H9 (cell line): Measurements from ENCODE around the gene TRIO. TPM values are rescaled to one million over a fixed set of nuclear protein-coding genes. Genes with fewer than 3 reads are reported as not detected.

ENCODE experiments used
- DNase-seq: peaks from one replicate; pipeline ENCODE4 v3.0.0-alpha.2; 2017
- H2AFZ ChIP-seq: one replicate; pipeline ENCODE4 v1.6.1; 2013; ENCODE audit warnings: mild to moderate bottlenecking, low read length, control low read depth, moderate library complexity
- H2AK5ac ChIP-seq: 2 replicates; pipeline ENCODE4 v1.6.1; 2013; ENCODE audit warnings: low read length, control low read depth, mixed read lengths; ENCODE audit not compliant: insufficient read length
- H2BK120ac ChIP-seq: one replicate; pipeline ENCODE4 v1.6.1; 2013; ENCODE audit warnings: low read depth, mild to moderate bottlenecking, low read length, control low read depth, inconsistent platforms; ENCODE audit not compliant: poor library complexity, severe bottlenecking
- H2BK12ac ChIP-seq: 2 replicates; pipeline ENCODE4 v1.6.1; 2013; ENCODE audit warnings: low read length, control low read depth, mixed read lengths, low read depth; ENCODE audit not compliant: insufficient read length
- H2BK15ac ChIP-seq: 2 replicates; pipeline ENCODE4 v1.6.1; 2013; ENCODE audit warnings: low read depth, low read length, control low read depth
- H2BK20ac ChIP-seq: one replicate; pipeline ENCODE4 v1.6.1; 2013; ENCODE audit warnings: low read depth, mild to moderate bottlenecking, low read length, control low read depth, inconsistent platforms; ENCODE audit not compliant: poor library complexity, severe bottlenecking
- H2BK5ac ChIP-seq: 2 replicates; pipeline ENCODE4 v1.6.1; 2013; ENCODE audit warnings: low read length, control low read depth, mixed read lengths; ENCODE audit not compliant: insufficient read length
- H3K14ac ChIP-seq: 2 replicates; pipeline ENCODE4 v1.6.1; 2013; ENCODE audit warnings: low read length, control low read depth; ENCODE audit not compliant: insufficient read depth
- H3K18ac ChIP-seq: 2 replicates; pipeline ENCODE4 v1.6.1; 2013; ENCODE audit warnings: low read depth, mild to moderate bottlenecking, mixed read lengths, low read length, control low read depth; ENCODE audit not compliant: insufficient read length
- H3K23ac ChIP-seq: 2 replicates; pipeline ENCODE4 v1.6.1; 2013; ENCODE audit warnings: low read length, control low read depth, mixed read lengths, low read depth; ENCODE audit not compliant: insufficient read length
- H3K23me2 ChIP-seq: 2 replicates; pipeline ENCODE4 v1.6.1; 2013; ENCODE audit warnings: low read depth, mild to moderate bottlenecking, mixed read lengths, low read length, control low read depth; ENCODE audit not compliant: insufficient read length, poor library complexity, severe bottlenecking
- H3K27ac ChIP-seq: 2 replicates; pipeline ENCODE4 v1.5.1; 2013; ENCODE audit warnings: low read length, control low read depth, mixed read lengths, low read depth; ENCODE audit not compliant: insufficient read length
- H3K27me3 ChIP-seq: 2 replicates; pipeline ENCODE4 v1.6.1; 2013; ENCODE audit warnings: low read length, control low read depth, inconsistent platforms; ENCODE audit not compliant: insufficient read depth
- H3K4ac ChIP-seq: 2 replicates; pipeline ENCODE4 v1.6.1; 2013; ENCODE audit warnings: low read depth, mild to moderate bottlenecking, control low read depth, inconsistent platforms, low read length, moderate library complexity
- H3K4me1 ChIP-seq: 2 replicates; pipeline ENCODE4 v1.6.1; 2013; ENCODE audit warnings: low read length, control low read depth, inconsistent platforms; ENCODE audit not compliant: insufficient read depth
- H3K4me2 ChIP-seq: 2 replicates; pipeline ENCODE4 v1.6.1; 2013; ENCODE audit warnings: low read length, control low read depth, mixed read lengths; ENCODE audit not compliant: insufficient read length, insufficient read depth
- H3K56ac ChIP-seq: 2 replicates; pipeline ENCODE4 v1.6.1; 2013; ENCODE audit warnings: low read depth, mild to moderate bottlenecking, mixed read lengths, low read length, control low read depth; ENCODE audit not compliant: insufficient read length
- H3K79me1 ChIP-seq: 2 replicates; pipeline ENCODE4 v1.6.1; 2013; ENCODE audit warnings: low read depth, mild to moderate bottlenecking, moderate library complexity, low read length, control low read depth, inconsistent platforms; ENCODE audit not compliant: insufficient read depth, poor library complexity, severe bottlenecking
- H3K79me2 ChIP-seq: 2 replicates; pipeline ENCODE4 v1.6.1; 2013; ENCODE audit warnings: low read length, control low read depth, inconsistent platforms; ENCODE audit not compliant: insufficient read depth
- H3K9ac ChIP-seq: 2 replicates; pipeline ENCODE4 v1.6.1; 2013; ENCODE audit warnings: low read length, control low read depth, mixed read lengths; ENCODE audit not compliant: insufficient read length; ENCODE audit errors: extremely low read depth
- H3K9me3 ChIP-seq: one replicate; pipeline ENCODE4 v1.6.1; 2013; ENCODE audit warnings: low read depth, low read length, inconsistent platforms; ENCODE audit not compliant: control insufficient read depth
- H3T11ph ChIP-seq: one replicate; pipeline ENCODE4 v1.6.1; 2013; ENCODE audit warnings: mild to moderate bottlenecking, low read length, control low read depth, inconsistent platforms
- H4K20me1 ChIP-seq: one replicate; pipeline ENCODE4 v1.6.1; 2013; ENCODE audit not compliant: control insufficient read depth, insufficient read length, insufficient read depth
- H4K5ac ChIP-seq: 2 replicates; pipeline ENCODE4 v1.6.1; 2013; ENCODE audit warnings: low read depth, mild to moderate bottlenecking, mixed read lengths, low read length, control low read depth; ENCODE audit not compliant: insufficient read length
- H4K8ac ChIP-seq: replicated peaks from 2 replicates; pipeline ENCODE4 v1.6.1; 2013; ENCODE audit warnings: low read length, control low read depth, mixed read lengths, low read depth; ENCODE audit not compliant: insufficient read length
- H4K91ac ChIP-seq: 2 replicates; pipeline ENCODE4 v1.6.1; 2013; ENCODE audit warnings: low read depth, mild to moderate bottlenecking, moderate library complexity, mixed read lengths, low read length, control low read depth; ENCODE audit not compliant: insufficient read length
- H3K27ac Mint-ChIP-seq, 3 experiments: 2 replicates in 2 of 3; 3 replicates in 1 of 3; pipeline ENCODE4 v1.8.0; 2020 to 2021; ENCODE audit warnings: mixed read lengths in 3 of 3, mild to moderate bottlenecking in 1 of 3, moderate library complexity in 1 of 3
- H3K27me3 Mint-ChIP-seq: 2 replicates; pipeline ENCODE4 v1.8.0; 2021; ENCODE audit warnings: low read depth, mild to moderate bottlenecking, moderate library complexity, mixed read lengths
- H3K36me3 Mint-ChIP-seq, 3 experiments: 2 replicates in 2 of 3; 3 replicates in 1 of 3; pipeline ENCODE4 v1.8.0; 2020 to 2021; ENCODE audit warnings: low read depth in 3 of 3, mixed read lengths in 3 of 3; ENCODE audit not compliant: insufficient read depth in 1 of 3
- H3K4me1 Mint-ChIP-seq, 2 experiments: 2 replicates each; pipeline ENCODE4 v1.8.0; 2020; ENCODE audit warnings: mixed read lengths in 2 of 2
- H3K4me3 Mint-ChIP-seq, 2 experiments: 2 replicates in 1 of 2; 3 replicates in 1 of 2; pipeline ENCODE4 v1.8.0; 2020 to 2021; ENCODE audit warnings: mild to moderate bottlenecking in 2 of 2, mixed read lengths in 2 of 2, moderate library complexity in 1 of 2
- H3K9me3 Mint-ChIP-seq, 2 experiments: 2 replicates in 1 of 2; 3 replicates in 1 of 2; pipeline ENCODE4 v1.8.0; 2020; ENCODE audit warnings: mild to moderate bottlenecking in 2 of 2, mixed read lengths in 2 of 2, moderate library complexity in 1 of 2
- WGBS: extraction: QIAGEN DNeasy Blood & Tissue Kit; methylation state at CpG from one replicate; pipeline ENCODE4 v1.1.7; 2013; ENCODE audit warnings: missing lambda C conversion rate, low lambda C conversion rate, mixed read lengths; ENCODE audit not compliant: insufficient read length; ENCODE audit errors: extremely low coverage; 5-methylcytosine and 5-hydroxymethylcytosine counted together
- total RNA-seq: library from RNA; stranded (reverse); gene quantifications from 2 replicates; pipeline ENCODE4 v1.2.1, GENCODE V29; 2021
- TF ChIP-seq, protein P1 (sequence below): fragments of 200-600 bp; sonication (generic); conservative IDR thresholded peaks from 3 replicates; pipeline ENCODE4 v1.8.0; 2021; ENCODE audit warnings: antibody characterized with exemption, mild to moderate bottlenecking

TRIO gene
- total RNA-seq, 1 experiment from 2014 or later = 87.8 TPM

GRCh38 chr5:14310901-14311300 lies 167.8 kb downstream of the TRIO start:
- H3K27me3 Mint-ChIP-seq = no peaks in the 10 kb centered on the region
- Histone ChIP-seq H3K18ac (no peak overlapping the region), H4K5ac (no peak overlapping the region)

More at GRCh38 chr5:14310901-14311300, 167.8 kb downstream of the TRIO start:
- no peak overlapping the region for H2BK12ac ChIP-seq
- no peak overlapping the region for H2AFZ ChIP-seq
- Mint-ChIP-seq H3K27ac (no peak overlapping the region), H3K9me3 (no peaks in the 10 kb centered on the region), H3K36me3 (peaks cover 25 to 56% (median 41%) of the 10 kb centered on the region in 3 experiments; a peak in 6 of 7 replicates), H3K4me1 (peaks cover 0 to 9% of the 10 kb centered on the region in 2 experiments; a peak in 2 of 4 replicates), H3K4me3 (no peak overlapping the region)
- peaks cover 2% of the 10 kb centered on the region for H3K79me1 ChIP-seq
- no peaks in the 10 kb centered on the region for H4K20me1 ChIP-seq
- no peak overlapping the region for H3T11ph ChIP-seq
- H4K8ac ChIP-seq = no peak overlapping the region
- no peak overlapping the region for H3K27ac ChIP-seq
- H3K14ac ChIP-seq = no peak overlapping the region
- no peak overlapping the region for H3K4me2 ChIP-seq
- H2BK5ac ChIP-seq = no peak overlapping the region
- H3K23me2 ChIP-seq = no peaks in the 10 kb centered on the region
- WGBS = no CpG with 5 or more reads among the region's 8 CpGs
- H3K9me3 ChIP-seq = no peaks in the 10 kb centered on the region
- H2BK20ac ChIP-seq = no peak overlapping the region
- no peak overlapping the region for H4K91ac ChIP-seq
- no peak overlapping the region for H2BK120ac ChIP-seq
- TF ChIP-seq, protein P1, sequence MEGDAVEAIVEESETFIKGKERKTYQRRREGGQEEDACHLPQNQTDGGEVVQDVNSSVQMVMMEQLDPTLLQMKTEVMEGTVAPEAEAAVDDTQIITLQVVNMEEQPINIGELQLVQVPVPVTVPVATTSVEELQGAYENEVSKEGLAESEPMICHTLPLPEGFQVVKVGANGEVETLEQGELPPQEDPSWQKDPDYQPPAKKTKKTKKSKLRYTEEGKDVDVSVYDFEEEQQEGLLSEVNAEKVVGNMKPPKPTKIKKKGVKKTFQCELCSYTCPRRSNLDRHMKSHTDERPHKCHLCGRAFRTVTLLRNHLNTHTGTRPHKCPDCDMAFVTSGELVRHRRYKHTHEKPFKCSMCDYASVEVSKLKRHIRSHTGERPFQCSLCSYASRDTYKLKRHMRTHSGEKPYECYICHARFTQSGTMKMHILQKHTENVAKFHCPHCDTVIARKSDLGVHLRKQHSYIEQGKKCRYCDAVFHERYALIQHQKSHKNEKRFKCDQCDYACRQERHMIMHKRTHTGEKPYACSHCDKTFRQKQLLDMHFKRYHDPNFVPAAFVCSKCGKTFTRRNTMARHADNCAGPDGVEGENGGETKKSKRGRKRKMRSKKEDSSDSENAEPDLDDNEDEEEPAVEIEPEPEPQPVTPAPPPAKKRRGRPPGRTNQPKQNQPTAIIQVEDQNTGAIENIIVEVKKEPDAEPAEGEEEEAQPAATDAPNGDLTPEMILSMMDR = no peak
- H3K23ac ChIP-seq = no peak overlapping the region
- no peak overlapping the region for H3K4ac ChIP-seq
- H2AK5ac ChIP-seq = no peak overlapping the region
- H3K79me2 ChIP-seq = no peaks in the 10 kb centered on the region
- no peak overlapping the region for H3K9ac ChIP-seq
- no peaks in the 10 kb centered on the region for H3K27me3 ChIP-seq
- DNase-seq = no peak
- no peak overlapping the region for H2BK15ac ChIP-seq
- H3K4me1 ChIP-seq = no peaks in the 10 kb centered on the region
- no peak overlapping the region for H3K56ac ChIP-seq
